ENCODE results near the gene AFTPH.

DNA sequence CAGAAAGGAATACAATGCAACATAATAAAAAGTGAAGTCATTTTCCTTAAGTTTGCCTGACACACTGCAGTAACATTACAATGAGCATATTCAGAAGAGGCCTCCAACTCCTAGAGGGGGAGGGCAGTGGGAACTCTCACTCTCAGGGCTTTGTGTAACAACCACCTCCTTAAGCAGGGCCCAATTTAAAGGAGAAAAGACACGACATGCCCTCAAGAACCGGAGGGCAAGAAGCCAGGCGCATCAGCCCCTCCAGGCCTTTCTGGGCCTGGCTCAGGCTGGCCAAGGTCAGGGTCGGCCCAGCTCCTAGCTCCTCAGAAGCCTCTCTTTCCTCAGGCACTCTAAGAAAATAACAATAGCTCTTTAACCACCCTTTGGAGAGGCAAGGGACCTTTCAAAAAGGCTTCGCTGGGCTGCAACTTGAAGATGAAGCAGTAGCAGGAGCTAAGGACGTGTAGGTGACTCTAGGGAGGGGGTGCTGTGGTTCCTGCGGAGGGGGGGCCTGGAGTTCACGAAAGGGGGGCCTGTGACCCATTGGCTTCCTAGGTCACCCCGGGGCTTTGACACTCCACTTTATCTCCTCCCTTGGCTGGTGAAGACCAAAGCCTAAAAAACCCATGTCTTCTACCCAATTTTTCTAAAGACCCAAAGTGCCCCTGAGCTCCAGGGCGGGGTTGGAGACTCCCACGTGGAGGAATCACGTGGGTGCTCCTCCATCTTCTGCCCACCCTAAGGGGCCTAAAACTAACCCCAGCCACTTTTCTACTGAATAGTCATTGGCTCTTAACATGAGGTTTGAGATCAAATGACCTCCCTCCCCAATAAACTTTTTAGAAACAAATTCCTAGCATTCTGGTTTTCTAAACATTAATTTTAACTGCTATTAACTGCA lies 116.3 kb downstream of the AFTPH start:
- TF ChIP-seq NFIC (IDR thresholded peaks at IDR 0.05) (no peak), EP300 (IDR thresholded peaks at IDR 0.05; ENCODE audit: borderline replicate concordance) (no peak), TAF1 (IDR thresholded peaks at IDR 0.05; ENCODE audit: low read depth) (no peak), RAD21 (IDR thresholded peaks at IDR 0.05; ENCODE audit: low read depth) (no peak), CEBPB (IDR thresholded peaks at IDR 0.05) (no peak), CREB1 (IDR thresholded peaks at IDR 0.05; ENCODE audit: low read depth) (no peak), EGR1 (IDR thresholded peaks at IDR 0.05) (no peak), TCF12 (IDR thresholded peaks at IDR 0.05; ENCODE audit: low read depth) (no peak), YY1 (IDR thresholded peaks at IDR 0.05; ENCODE audit: low read depth) (no peak), FOXM1 (IDR thresholded peaks at IDR 0.05; ENCODE audit: borderline replicate concordance, low read depth) (no peak)
- TF ChIP-seq, protein P1, sequence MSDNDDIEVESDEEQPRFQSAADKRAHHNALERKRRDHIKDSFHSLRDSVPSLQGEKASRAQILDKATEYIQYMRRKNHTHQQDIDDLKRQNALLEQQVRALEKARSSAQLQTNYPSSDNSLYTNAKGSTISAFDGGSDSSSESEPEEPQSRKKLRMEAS (IDR thresholded peaks at IDR 0.05) = no peak
- TF ChIP-seq, protein P2, sequence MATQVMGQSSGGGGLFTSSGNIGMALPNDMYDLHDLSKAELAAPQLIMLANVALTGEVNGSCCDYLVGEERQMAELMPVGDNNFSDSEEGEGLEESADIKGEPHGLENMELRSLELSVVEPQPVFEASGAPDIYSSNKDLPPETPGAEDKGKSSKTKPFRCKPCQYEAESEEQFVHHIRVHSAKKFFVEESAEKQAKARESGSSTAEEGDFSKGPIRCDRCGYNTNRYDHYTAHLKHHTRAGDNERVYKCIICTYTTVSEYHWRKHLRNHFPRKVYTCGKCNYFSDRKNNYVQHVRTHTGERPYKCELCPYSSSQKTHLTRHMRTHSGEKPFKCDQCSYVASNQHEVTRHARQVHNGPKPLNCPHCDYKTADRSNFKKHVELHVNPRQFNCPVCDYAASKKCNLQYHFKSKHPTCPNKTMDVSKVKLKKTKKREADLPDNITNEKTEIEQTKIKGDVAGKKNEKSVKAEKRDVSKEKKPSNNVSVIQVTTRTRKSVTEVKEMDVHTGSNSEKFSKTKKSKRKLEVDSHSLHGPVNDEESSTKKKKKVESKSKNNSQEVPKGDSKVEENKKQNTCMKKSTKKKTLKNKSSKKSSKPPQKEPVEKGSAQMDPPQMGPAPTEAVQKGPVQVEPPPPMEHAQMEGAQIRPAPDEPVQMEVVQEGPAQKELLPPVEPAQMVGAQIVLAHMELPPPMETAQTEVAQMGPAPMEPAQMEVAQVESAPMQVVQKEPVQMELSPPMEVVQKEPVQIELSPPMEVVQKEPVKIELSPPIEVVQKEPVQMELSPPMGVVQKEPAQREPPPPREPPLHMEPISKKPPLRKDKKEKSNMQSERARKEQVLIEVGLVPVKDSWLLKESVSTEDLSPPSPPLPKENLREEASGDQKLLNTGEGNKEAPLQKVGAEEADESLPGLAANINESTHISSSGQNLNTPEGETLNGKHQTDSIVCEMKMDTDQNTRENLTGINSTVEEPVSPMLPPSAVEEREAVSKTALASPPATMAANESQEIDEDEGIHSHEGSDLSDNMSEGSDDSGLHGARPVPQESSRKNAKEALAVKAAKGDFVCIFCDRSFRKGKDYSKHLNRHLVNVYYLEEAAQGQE (IDR thresholded peaks at IDR 0.05; ENCODE audit: low read depth) = no peak
